Uterus (tissue), 4 donors: ENCODE results near the gene TMEM266. TPM values are rescaled to one million over a fixed set of nuclear protein-coding genes. Genes with fewer than 3 reads are reported as not detected.

ENCODE experiments used
- DNase-seq, 2 donors: peaks; one replicate each; pipeline ENCODE4 v3.0.0-alpha.2; 2019 to 2020
- H3K27ac ChIP-seq, 2 donors: fragments of 200-600 bp; sonication (generic); 1 replicate in 1 of 2; 2 replicates in 1 of 2; pipeline ENCODE4 v1.5.1; 2016 to 2018
- H3K27me3 ChIP-seq, 2 donors: fragments of 200-600 bp; sonication (generic); one replicate each; pipeline ENCODE4 v1.5.1; 2018 to 2019; ENCODE audit warnings: control low read depth in 1 of 2
- H3K36me3 ChIP-seq, 2 donors: fragments of 200-600 bp; sonication (generic); one replicate each; pipeline ENCODE4 v1.5.1; 2019; ENCODE audit warnings: control low read depth in 1 of 2
- H3K4me1 ChIP-seq, 2 donors: fragments of 200-600 bp; sonication (generic); one replicate each; pipeline ENCODE4 v1.5.1; 2018 to 2019; ENCODE audit warnings: control low read depth in 1 of 2
- H3K4me3 ChIP-seq, 2 donors: fragments of 200-600 bp; sonication (generic); 1 replicate in 1 of 2; 2 replicates in 1 of 2; pipeline ENCODE4 v1.5.1; 2018 to 2019; ENCODE audit warnings: mild to moderate bottlenecking in 1 of 2
- H3K9me3 ChIP-seq, 2 donors: fragments of 200-600 bp; sonication (generic); one replicate each; pipeline ENCODE4 v1.5.1; 2019; ENCODE audit warnings: control low read depth in 1 of 2
- POLR2A ChIP-seq, 2 donors: fragments of 450-650 bp; IDR thresholded peaks; one replicate each; pipeline ENCODE4 v1.6.1; 2016; ENCODE audit warnings: antibody characterized with exemption in 2 of 2, mild to moderate bottlenecking in 1 of 2, moderate library complexity in 1 of 2
- intact Hi-C: fragments of 100-400 bp; cut with DNase I; formaldehyde crosslinking; loops from one replicate; pipeline ENCODE4 v1.15.1; 2023; ENCODE audit warnings: low total_unique reads
- total RNA-seq, 4 donors: library from RNA; depleted of rRNA in 3 of 4; stranded (reverse); fragments of >200 nt in 3 of 4; gene quantifications; one replicate each; pipeline versions ENCODE4 v1.1.0 to v1.2.4, GENCODE V29; 2014 to 2023
- TF ChIP-seq, protein P1 (sequence below), 4 experiments: fragments of 200-600 bp in 2 of 4; fragments of 450-650 bp in 2 of 4; sonication (generic) in 2 of 4; IDR thresholded peaks; one replicate each; pipeline ENCODE4 v1.5.1; 2016 to 2019; ENCODE audit warnings: antibody characterized with exemption in 4 of 4, mild to moderate bottlenecking in 2 of 4, moderate library complexity in 1 of 4
- donor health status: DM: yes; HTN: yes; CAD: no.

TMEM266 gene
- total RNA-seq, 4 donors from 2014 or later = 0.35 TPM; not detected in 3

DNA sequence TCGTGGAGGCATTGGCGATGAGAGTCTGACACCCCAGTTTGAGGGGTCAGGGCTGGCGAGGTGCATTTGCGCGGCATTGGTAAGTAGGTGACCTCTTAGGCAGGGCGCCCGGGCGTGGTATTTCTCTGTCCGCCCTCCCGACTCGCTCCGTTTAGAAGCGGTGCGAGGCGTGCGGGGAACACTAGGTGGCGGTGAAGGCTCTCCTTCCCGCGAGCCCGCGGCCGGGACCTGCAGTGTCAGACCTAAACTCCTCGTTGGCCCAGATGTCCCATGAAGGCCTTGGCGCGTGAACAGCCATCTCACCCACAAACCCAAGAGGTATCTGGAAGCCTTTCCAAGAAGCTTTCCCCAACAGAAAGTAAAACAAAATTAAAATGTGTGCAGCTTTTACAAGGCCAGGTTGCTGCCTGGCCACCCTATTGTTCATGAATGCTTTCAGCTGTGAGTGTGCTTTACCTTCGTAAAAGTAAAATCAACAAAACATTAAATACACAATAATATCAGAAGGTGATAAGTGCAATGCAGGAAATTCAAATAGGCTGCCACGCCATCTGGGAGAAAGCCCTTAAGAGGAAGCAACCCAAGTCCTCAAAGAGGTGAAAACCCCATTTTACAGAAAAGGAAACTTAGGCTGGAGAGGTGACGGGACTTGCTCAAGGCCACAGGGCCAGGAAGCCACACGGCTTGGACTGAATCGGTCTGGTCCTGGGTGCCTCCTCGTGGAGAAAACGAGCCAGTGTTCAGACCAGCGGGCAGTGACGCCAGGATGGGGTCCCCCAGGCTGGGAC, 131.2 kb downstream of the TMEM266 start:
- intact Hi-C loops = no loop called here
- Histone ChIP-seq H3K27me3 (no peaks in the 10 kb centered on the region), H3K4me3 (no peak overlapping the region), H3K27ac (no peak overlapping the region), H3K4me1 (peaks cover 0 to 1% of the 10 kb centered on the region in 2 donors), H3K9me3 (no peaks in the 10 kb centered on the region), H3K36me3 (no peaks in the 10 kb centered on the region)
- peak; percentile 60 to 74 for DNase-seq
- TF ChIP-seq, protein P1, sequence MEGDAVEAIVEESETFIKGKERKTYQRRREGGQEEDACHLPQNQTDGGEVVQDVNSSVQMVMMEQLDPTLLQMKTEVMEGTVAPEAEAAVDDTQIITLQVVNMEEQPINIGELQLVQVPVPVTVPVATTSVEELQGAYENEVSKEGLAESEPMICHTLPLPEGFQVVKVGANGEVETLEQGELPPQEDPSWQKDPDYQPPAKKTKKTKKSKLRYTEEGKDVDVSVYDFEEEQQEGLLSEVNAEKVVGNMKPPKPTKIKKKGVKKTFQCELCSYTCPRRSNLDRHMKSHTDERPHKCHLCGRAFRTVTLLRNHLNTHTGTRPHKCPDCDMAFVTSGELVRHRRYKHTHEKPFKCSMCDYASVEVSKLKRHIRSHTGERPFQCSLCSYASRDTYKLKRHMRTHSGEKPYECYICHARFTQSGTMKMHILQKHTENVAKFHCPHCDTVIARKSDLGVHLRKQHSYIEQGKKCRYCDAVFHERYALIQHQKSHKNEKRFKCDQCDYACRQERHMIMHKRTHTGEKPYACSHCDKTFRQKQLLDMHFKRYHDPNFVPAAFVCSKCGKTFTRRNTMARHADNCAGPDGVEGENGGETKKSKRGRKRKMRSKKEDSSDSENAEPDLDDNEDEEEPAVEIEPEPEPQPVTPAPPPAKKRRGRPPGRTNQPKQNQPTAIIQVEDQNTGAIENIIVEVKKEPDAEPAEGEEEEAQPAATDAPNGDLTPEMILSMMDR (IDR thresholded peaks at IDR 0.05) = peak; percentile 81 to 87 (median 82)
- TF ChIP-seq POLR2A (IDR thresholded peaks at IDR 0.05) = no peak

DNA sequence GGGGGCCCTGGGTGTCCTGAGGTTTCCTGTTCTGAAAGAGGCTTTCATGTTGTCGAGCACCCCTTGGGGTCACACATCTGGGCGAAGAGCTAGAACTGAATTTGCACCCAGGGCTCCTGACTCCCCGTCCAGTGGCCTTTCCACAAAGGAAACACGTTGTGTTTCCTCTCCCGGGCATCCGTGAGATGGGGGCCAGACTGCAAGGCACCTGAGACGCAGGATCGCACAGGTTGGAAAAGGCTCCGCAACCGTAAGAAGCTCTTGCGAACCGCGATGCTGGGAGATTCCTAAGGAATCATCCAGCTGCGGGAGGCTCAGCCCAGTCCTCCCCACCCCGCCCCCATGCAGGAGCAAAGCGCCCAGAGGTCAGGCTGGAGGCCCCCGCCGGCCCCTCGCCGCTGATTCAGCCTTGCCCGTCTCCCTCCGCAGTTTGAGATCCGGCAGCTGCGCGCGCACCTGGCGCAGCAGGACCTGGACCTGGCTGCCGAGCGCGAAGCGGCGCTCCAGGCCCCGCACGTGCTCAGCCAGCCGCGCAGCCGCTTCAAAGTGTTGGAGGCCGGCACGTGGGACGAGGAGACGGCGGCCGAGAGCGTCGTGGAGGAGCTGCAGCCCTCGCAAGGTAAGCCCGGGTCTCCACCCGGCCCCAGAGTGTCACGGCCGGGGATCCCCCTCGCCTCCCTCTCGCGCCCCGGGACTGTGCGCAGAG, 131.9 kb downstream of the TMEM266 start:
- no peak for DNase-seq
- Histone ChIP-seq H3K27ac (no peak overlapping the region), H3K36me3 (no peaks in the 10 kb centered on the region), H3K27me3 (no peaks in the 10 kb centered on the region), H3K9me3 (no peaks in the 10 kb centered on the region), H3K4me3 (no peak overlapping the region), H3K4me1 (peaks cover under 1 to 4% of the 10 kb centered on the region in 2 donors)
- intact Hi-C loops = no loop called here
- TF ChIP-seq, protein P1 (IDR thresholded peaks at IDR 0.05) = no peak
- no peak for TF ChIP-seq POLR2A (IDR thresholded peaks at IDR 0.05)

DNA sequence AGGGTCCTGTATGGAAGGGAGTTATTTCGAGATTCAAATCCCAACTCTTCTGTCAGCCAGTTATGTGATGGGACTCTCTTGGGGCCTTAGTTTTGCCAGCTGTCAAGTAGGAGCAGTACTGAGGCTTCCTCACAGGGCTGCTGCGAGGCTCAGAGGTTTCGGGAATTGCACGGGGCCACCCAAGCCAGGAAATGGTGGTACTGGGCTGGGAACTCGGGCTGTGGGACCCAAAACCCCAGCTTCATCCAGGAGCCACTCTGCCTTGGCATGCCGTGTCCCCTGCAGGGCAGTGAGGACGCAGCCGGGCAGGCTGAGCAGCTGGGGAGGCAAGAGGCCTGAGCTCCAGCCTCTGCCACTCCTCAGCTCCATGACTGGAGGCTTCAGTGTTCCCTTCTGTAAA, 132.9 kb downstream of the TMEM266 start:
- Histone ChIP-seq H3K4me3 (no peak overlapping the region), H3K9me3 (no peaks in the 10 kb centered on the region), H3K36me3 (no peaks in the 10 kb centered on the region), H3K27me3 (no peaks in the 10 kb centered on the region), H3K4me1 (peaks cover 4 to 6% of the 10 kb centered on the region in 2 donors), H3K27ac (no peak overlapping the region)
- TF ChIP-seq POLR2A (IDR thresholded peaks at IDR 0.05) = no peak
- intact Hi-C loops = no loop called here
- DNase-seq = no peak

DNA sequence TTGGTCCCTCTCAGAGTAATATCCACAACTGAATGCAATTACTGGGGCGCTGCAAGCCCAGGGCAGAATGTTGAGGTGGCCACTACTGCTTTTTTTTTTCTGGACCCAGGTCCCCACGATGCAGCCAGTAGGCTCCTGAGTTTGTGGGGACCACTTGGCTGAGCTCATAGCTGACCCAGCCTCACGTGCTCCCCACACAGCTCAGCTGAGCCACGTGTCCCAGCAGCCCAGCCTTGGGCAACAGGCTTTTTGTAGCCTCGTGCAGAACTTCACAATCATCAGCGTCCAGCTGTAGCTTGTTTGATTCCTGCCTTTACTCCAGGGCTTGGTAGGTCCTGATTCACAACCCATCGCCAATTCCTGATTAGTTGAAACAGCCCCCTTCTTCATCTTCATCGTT, 134.1 kb downstream of the TMEM266 start:
- Histone ChIP-seq H3K36me3 (no peaks in the 10 kb centered on the region), H3K27ac (no peak overlapping the region), H3K27me3 (no peaks in the 10 kb centered on the region), H3K4me1 (peaks cover 4 to 6% of the 10 kb centered on the region in 2 donors), H3K9me3 (no peaks in the 10 kb centered on the region), H3K4me3 (no peak overlapping the region)
- no peak for DNase-seq
- no peak for TF ChIP-seq POLR2A (IDR thresholded peaks at IDR 0.05)
- TF ChIP-seq, protein P1 (IDR thresholded peaks at IDR 0.05) = no peak
- intact Hi-C loops = no loop called here

DNA sequence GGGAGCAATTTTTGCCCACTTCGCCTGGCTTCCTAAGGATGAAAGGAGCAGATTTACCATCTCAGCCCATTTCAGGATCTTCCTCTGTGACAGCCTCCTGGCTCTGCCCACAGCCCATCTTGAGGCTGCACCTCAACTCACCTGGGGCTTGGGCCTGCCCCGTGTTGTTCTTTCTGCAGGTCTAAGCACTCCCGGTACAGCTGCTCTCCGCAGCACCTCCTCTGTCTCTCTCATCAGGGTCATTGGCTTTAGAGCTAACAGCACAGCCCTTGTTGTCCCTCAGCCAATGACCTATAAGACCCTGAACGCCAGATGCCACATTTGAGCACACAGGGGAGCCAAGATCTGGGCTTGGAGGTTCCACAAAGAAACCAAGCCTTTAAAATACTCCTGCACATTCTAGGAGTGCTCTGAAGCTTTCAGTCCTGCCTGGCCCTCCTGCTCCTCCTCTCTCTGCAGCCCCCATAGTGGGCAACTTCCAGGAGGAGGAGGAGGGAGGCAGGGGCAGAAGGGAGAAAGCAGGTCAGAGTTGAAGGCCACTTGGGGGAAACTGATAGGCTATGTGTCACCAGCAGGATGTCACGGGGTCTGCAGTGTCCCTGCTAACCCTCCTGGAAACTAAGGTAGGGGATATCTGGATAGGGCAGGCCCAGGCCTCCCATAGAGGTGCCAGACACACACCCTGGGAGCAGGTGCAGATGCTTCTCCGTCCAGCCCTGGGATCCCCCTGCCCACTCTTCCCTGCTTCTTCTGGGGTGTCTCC, 135.9 kb downstream of the TMEM266 start:
- H3K27ac ChIP-seq = peak overlapping the region in 1 of 2 donors; percentile 18
- no peak for DNase-seq
- intact Hi-C loops = no loop called here

More for the DNA sequence above, 135.9 kb downstream of the TMEM266 start:
- Histone ChIP-seq H3K4me1 (peaks cover 4 to 6% of the 10 kb centered on the region in 2 donors), H3K9me3 (no peaks in the 10 kb centered on the region), H3K27me3 (no peaks in the 10 kb centered on the region), H3K4me3 (no peak overlapping the region), H3K36me3 (no peaks in the 10 kb centered on the region)
- no peak for TF ChIP-seq POLR2A (IDR thresholded peaks at IDR 0.05)
- TF ChIP-seq, protein P1 (IDR thresholded peaks at IDR 0.05) = no peak
